Nephron (organoid): ENCODE results near the gene SETD1B.
A peak's percentile ranks its signal among the peaks of the same experiment; 100 is the strongest.

Experiments used
- H3K27ac Mint-ChIP-seq, 3 experiments: 2 replicates each; pipeline ENCODE4 v1.8.0; 2020; ENCODE audit warnings: mixed read lengths in 3 of 3, mild to moderate bottlenecking in 2 of 3, moderate library complexity in 1 of 3
- H3K27me3 Mint-ChIP-seq: 2 replicates; pipeline ENCODE4 v1.8.0; 2021; ENCODE audit warnings: low read depth, mild to moderate bottlenecking, moderate library complexity, mixed read lengths
- H3K36me3 Mint-ChIP-seq: 2 replicates; pipeline ENCODE4 v1.8.0; 2020; ENCODE audit warnings: low read depth, mixed read lengths
- H3K4me1 Mint-ChIP-seq: 2 replicates; pipeline ENCODE4 v1.8.0; 2020; ENCODE audit warnings: mixed read lengths
- H3K4me3 Mint-ChIP-seq, 3 experiments: 2 replicates each; pipeline ENCODE4 v1.8.0; 2020; ENCODE audit warnings: mild to moderate bottlenecking in 3 of 3, mixed read lengths in 3 of 3, moderate library complexity in 2 of 3
- H3K9me3 Mint-ChIP-seq: 2 replicates; pipeline ENCODE4 v1.8.0; 2020; ENCODE audit warnings: mixed read lengths
- CTCF ChIP-seq, 3 experiments: fragments of 200-600 bp; sonication (generic); IDR thresholded peaks; one replicate each; pipeline ENCODE4 v1.5.0; 2021; ENCODE audit warnings: antibody characterized with exemption in 3 of 3; ENCODE audit not compliant: unreplicated experiment in 3 of 3

Gene SETD1B

GRCh38 chr12:121796855-121797751 lies 6.7 kb upstream of the SETD1B start:
- H3K36me3 Mint-ChIP-seq: peaks cover 30% of the 10 kb centered on the region
- H3K4me3 Mint-ChIP-seq: peak overlapping the region; percentile 83 to 95 (median 93)
- peaks cover 47% of the 10 kb centered on the region for H3K4me1 Mint-ChIP-seq
- no peaks in the 10 kb centered on the region for H3K9me3 Mint-ChIP-seq
- H3K27me3 Mint-ChIP-seq: peaks cover 3% of the 10 kb centered on the region
- TF ChIP-seq CTCF (IDR thresholded peaks at IDR 0.05; ENCODE audit: unreplicated experiment in 3 of 3): peak in 1 of 3 experiments; percentile 39
- H3K27ac Mint-ChIP-seq: peak overlapping the region; percentile 94 to 98 (median 97)

GRCh38 chr12:121797937-121798786 lies 5.6 kb upstream of the SETD1B start:
- H3K36me3 Mint-ChIP-seq: peaks cover 30% of the 10 kb centered on the region
- peak overlapping the region; percentile 94 to 98 (median 97) for H3K27ac Mint-ChIP-seq
- peak overlapping the region; percentile 88 to 95 (median 93) for H3K4me3 Mint-ChIP-seq
- H3K27me3 Mint-ChIP-seq: no peaks in the 10 kb centered on the region
- no peaks in the 10 kb centered on the region for H3K9me3 Mint-ChIP-seq
- H3K4me1 Mint-ChIP-seq: peaks cover 42% of the 10 kb centered on the region
- no peak for TF ChIP-seq CTCF (IDR thresholded peaks at IDR 0.05; ENCODE audit: unreplicated experiment in 3 of 3)

GRCh38 chr12:121798787-121799155 lies 5.0 kb upstream of the SETD1B start:
- H3K27me3 Mint-ChIP-seq: no peaks in the 10 kb centered on the region
- peaks cover 30% of the 10 kb centered on the region for H3K36me3 Mint-ChIP-seq
- peak overlapping the region; percentile 88 to 95 (median 93) for H3K4me3 Mint-ChIP-seq
- H3K27ac Mint-ChIP-seq: peak overlapping the region; percentile 94 to 98 (median 97)
- TF ChIP-seq CTCF (IDR thresholded peaks at IDR 0.05; ENCODE audit: unreplicated experiment in 3 of 3): no peak
- no peaks in the 10 kb centered on the region for H3K9me3 Mint-ChIP-seq
- H3K4me1 Mint-ChIP-seq: peaks cover 42% of the 10 kb centered on the region

- Mint-ChIP-seq H3K27me3 (no peaks in the 10 kb centered on the region), H3K27ac (peak overlapping the region; percentile 94 to 98 (median 97)), H3K4me3 (peak overlapping the region; percentile 88 to 95 (median 93)), H3K36me3 (peaks cover 30% of the 10 kb centered on the region), H3K4me1 (peaks cover 39% of the 10 kb centered on the region), H3K9me3 (no peaks in the 10 kb centered on the region)
- no peak for TF ChIP-seq CTCF (IDR thresholded peaks at IDR 0.05; ENCODE audit: unreplicated experiment in 3 of 3)
These were observed 4.5 kb upstream of the SETD1B start for GRCh38 chr12:121799156-121799841.

- Mint-ChIP-seq H3K27me3 (no peaks in the 10 kb centered on the region), H3K36me3 (peaks cover 28% of the 10 kb centered on the region), H3K9me3 (no peaks in the 10 kb centered on the region), H3K4me1 (peaks cover 31% of the 10 kb centered on the region), H3K4me3 (peak overlapping the region; percentile 88 to 95 (median 93)), H3K27ac (peak overlapping the region; percentile 94 to 98 (median 97))
- no peak for TF ChIP-seq CTCF (IDR thresholded peaks at IDR 0.05; ENCODE audit: unreplicated experiment in 3 of 3)
These were observed 3.7 kb upstream of the SETD1B start for GRCh38 chr12:121799842-121800693.
